OCI-LY1 (cell line): Measurements from ENCODE around the gene TCIRG1.

ENCODE experiments used
- EZH2 ChIP-seq: fragments of 200-600 bp; sonication (generic), shearing (Covaris generic); IDR thresholded peaks from 2 replicates; pipeline ENCODE4 v1.8.0; 2017; ENCODE audit warnings: borderline replicate concordance, mixed run types, mild to moderate bottlenecking, antibody characterized with exemption, low read length, moderate library complexity, mixed read lengths
- TF ChIP-seq, protein P1 (sequence below): fragments of 200-600 bp; sonication (generic), shearing (Covaris generic); IDR thresholded peaks from 2 replicates; pipeline ENCODE4 v1.5.1; 2017; ENCODE audit warnings: mild to moderate bottlenecking, antibody characterized with exemption, low read length, moderate library complexity, mixed read lengths

DNA sequence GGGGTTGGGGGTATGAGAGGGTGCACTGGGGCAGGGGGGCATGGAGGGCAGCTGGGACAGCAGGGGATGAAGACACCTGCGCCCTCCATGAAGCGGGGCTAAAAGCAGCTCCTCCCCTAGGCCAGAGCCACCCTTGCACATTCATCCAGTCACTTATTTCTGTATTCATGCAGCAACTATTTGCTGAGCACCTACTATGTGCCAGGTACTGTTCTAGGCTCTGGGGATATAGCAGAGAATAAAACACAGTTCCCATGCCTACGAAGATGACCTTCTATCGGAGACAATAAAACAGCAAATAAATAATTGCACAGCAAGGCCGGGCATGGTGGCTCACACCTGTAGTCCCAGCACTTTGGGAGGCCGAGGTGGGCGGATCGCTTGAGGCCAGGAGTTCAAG lies 23.4 kb upstream of the TCIRG1 start:
- TF ChIP-seq, protein P1, sequence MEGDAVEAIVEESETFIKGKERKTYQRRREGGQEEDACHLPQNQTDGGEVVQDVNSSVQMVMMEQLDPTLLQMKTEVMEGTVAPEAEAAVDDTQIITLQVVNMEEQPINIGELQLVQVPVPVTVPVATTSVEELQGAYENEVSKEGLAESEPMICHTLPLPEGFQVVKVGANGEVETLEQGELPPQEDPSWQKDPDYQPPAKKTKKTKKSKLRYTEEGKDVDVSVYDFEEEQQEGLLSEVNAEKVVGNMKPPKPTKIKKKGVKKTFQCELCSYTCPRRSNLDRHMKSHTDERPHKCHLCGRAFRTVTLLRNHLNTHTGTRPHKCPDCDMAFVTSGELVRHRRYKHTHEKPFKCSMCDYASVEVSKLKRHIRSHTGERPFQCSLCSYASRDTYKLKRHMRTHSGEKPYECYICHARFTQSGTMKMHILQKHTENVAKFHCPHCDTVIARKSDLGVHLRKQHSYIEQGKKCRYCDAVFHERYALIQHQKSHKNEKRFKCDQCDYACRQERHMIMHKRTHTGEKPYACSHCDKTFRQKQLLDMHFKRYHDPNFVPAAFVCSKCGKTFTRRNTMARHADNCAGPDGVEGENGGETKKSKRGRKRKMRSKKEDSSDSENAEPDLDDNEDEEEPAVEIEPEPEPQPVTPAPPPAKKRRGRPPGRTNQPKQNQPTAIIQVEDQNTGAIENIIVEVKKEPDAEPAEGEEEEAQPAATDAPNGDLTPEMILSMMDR, result no peak
- no peak for TF ChIP-seq EZH2
